GM19395 (cell line): Measurements from ENCODE around the gene ATP5F1B.
"Not testable (repeated sequence)": the region's sequence is repeated elsewhere in the genome, so short reads cannot be mapped to it uniquely, and the experiment has no call there.

ENCODE experiments used
- ATAC-seq: cut with Tn5 transposase; IDR thresholded peaks from one replicate; pipeline ENCODE4 v1.9.1; 2021; ENCODE audit warnings: mild to moderate bottlenecking, moderate library complexity; ENCODE audit not compliant: unreplicated experiment

The ATP5F1B gene

DNA sequence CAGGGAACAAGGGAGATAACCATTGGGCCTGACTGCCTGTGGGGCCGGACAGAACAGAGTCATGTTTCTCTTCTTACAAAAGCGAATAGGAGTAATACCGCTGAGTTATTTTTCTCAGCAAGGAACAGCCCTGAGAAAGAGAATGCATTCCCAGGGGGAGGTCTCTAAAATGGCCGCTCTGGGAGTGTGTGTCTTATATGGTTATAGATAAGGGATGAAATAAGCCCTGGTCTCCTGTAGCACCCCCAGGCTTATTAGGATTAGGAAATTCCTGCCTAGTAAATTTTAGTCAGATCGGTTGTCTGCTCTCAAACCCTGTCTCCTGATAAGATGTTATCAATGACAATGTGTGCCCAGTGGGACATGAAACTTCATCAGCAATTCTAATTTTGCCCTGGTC is 8.0 kb upstream of the ATP5F1B start:
- not testable (repeated sequence) for ATAC-seq

DNA sequence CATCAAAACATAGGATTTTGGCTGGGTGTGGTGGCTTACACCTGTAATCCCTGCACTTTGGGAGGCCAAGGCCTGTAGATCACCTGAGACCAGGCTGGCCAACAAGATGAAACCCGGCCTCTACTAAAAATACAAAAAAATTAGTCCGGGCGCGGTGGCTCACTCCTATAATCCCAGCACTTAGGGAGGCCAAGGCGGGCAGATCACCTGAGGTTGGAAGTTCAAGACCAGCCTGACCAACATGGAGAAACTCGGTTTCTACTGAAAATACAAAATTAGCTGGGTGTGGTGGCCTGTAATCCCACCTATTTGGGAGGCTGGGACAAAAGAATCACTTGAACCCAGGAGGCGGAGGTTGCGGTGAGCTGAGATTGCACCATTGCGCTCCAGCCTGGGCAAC is 2.2 kb upstream of the ATP5F1B start:
- ATAC-seq, result not testable (repeated sequence)

DNA sequence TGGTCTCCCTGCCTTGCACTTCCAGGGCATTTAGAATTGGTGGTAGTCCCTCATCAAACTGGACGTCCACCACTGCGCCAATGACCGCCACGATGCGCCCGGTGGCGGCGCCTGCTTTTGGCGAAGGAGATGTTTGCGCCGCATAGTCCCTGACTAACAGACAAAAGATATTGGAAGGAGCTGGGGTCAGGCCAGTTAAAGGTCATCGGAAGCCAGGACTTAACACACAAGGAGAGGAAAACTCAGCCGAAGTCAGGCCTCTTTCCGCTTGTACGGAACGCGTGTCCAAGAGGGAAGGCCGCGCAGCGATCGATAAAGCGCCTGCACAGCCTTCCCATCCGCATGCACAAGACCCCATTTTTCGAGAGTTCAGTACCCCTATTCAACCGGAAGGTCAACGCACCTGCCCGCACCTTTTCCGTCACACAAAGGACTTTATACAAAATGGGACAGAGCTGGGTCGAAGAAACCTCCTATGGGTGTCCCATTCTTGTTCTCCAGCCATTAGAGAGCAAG is 525 bp downstream of the ATP5F1B start:
- no peak for ATAC-seq

DNA sequence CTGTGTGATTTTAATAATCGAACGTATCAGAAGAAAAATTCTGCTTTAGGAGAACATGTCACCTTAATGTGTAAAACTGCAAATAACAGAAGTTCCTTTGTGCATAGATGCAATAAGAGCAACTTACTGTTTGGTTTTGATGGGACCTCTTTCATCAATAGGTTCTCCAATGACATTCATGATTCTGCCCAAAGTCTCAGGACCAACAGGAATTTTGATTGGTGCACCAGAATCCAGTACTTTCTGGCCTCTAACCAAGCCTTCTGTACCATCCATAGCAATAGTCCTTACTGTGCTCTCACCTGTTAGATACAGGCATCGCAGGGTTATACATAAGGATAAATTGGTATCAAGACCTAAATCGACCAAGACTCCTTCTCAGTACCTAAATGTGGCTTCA is 1.1 kb downstream of the ATP5F1B start:
- no peak for ATAC-seq

DNA sequence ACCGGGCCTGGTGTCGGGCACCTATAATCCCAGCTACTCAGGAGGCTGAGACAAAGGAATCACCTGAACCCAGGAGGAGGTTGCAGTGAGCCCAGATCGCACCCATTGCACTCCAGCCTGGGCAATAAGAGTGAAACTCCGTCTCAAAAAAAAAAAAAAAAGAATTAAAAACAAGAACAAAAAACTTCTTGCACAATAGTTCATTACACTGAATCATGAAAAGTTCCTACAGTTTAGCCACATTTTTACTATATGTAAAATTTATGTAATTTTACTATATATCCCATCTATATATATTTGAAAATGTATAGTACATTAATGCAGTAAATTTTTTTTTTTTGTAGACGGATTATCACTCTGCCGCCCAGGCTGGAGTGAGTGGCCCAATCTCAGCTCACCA is 4.6 kb downstream of the ATP5F1B start:
- ATAC-seq, result no peak

DNA sequence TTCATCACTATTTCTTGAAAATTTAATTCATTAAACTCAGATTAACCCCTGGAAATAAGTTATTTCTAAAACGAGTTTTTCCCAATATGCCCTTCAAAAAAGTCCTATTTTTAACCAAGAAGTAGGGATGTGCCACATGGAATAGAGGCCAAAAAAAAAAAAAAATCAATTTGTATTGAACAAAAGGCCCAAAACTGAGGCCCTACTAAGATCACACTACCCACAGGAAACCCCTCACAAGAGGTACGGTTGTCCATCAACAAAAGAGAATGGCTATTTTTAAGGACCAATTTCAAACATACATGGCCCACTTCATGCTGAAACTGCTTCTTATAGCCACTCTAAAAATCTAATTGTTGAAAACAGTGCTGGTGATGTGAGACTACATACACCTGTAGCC is 8.2 kb downstream of the ATP5F1B start:
- no peak for ATAC-seq

DNA sequence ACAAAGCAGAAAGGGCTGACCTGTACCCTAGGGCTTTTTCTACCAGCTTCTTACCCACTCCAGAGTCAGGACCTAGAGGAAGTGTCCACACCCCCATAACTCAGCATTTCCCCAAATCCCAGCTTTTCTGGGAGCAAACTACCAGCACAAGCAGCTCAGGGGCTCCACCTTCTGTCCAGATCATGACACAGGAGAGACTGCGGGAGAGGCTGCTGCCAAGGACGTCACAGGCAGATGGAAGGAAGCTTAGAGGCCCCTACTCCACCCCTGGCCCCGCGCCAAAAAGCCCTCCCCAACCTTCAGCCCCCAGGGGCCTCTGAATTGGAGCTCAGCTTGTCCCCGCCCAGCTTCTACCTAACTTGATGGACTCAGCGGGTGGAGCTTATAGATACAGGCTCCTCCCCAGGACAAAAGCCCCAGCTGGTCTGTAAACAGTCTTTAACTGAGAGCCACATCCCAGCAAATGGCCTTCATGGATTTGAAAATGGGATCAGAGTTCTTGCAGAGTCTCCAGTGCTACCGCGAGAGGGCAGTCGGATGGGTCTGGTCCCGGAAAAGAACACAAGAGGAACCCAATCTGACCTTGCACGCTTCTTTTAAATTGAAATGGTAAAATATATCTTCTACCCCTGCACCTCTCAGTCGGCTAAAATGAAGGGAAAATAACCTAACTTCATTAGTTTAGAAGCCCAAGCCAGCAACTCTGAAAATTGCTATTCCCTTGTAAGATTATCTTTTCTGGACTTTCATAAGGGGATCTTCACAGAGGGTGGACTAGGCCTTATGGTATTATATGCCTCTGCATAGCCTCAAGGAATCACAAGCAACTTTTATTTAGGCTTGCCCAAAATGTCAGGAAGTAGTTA is 8.9 kb downstream of the ATP5F1B start:
- peak; percentile 57 for ATAC-seq

DNA sequence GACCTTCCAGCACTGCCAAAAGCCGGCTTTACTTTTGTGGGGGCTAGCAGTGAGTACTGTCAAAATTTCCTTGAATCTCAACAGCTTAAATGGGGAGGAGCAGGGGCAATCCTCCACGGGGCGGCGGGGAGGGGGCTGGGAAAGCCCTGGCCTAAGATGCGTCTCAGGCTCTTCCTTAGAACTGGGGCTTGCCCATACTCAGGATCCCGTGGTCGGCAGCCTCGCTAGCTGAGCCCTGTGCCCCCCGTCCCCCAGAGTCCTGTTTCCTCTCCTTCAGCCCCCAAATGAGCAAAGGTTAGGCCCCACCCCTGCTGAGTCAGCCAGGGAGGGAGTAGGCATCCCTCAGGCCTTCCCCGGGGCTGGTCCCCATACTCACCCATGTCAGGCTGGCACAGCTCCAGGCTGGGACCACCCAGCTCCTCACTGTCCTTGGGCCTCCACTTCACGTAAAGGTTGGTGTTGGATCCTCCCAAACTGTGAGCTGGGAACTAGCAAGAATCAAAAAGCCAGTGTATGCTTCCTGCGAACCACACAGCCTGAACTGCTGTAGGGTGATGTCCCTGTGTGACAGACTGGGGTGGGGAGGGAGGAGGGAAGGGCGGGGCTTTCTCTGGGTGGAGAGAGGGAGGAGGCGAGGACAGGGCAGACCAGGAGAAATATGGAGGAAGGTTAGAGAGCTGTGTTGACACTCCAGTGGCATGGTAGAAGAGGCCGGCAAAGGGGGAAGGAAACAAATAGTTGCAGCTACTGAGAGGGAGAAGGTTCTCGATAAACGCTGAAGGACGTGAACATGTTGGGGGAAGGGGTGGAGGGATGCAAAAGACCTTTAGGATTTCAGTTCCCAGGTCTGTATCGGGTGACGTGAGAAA is 9.7 kb downstream of the ATP5F1B start:
- peak; percentile 52 for ATAC-seq

DNA sequence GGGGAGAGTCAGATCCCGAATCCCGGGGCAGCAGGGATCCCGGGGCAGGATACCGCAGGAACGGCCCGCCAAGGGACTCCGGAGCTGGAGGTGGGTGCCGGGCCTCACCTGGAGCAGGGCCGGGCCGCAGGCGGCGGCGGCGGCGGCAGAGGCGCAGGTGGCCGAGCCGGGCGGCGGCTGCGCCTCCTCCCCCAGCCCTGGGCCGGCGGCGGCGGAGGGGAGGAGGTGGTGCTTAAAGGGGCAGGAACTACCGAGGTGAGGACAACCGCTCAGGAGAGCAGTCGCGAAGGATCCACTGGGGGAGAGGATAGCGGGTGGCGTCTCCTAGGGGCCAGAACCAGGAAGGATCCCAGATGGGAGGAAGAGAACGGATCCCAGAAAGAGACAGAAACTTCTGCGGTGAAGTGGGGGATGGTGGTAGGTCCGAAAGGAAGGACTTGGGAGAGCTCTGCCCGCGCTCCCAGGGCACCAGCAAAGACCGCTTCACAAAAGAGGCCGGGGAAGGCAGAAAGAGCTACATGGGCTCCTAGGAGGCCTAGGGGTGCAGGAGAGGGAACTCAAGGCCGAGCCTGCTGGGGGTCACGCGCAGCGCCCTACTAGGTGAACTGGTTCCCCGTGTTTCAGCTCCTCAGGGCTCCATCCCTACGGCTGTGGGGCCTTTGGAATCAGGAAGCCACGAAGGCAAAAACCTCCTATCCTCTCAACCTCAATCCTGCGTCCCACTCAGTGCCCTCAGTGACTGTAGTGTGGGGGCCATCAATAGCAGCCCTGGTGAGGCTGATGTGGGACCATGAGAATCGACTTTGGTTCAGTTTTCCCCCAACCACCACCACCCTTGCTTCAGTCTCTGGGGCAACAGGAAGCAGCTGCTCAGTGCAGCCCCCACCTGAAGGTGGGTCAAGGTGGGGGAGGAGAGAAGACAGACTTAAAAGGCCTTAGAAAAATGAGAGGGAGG is 10.7 kb downstream of the ATP5F1B start:
- ATAC-seq, result peak; percentile 30

DNA sequence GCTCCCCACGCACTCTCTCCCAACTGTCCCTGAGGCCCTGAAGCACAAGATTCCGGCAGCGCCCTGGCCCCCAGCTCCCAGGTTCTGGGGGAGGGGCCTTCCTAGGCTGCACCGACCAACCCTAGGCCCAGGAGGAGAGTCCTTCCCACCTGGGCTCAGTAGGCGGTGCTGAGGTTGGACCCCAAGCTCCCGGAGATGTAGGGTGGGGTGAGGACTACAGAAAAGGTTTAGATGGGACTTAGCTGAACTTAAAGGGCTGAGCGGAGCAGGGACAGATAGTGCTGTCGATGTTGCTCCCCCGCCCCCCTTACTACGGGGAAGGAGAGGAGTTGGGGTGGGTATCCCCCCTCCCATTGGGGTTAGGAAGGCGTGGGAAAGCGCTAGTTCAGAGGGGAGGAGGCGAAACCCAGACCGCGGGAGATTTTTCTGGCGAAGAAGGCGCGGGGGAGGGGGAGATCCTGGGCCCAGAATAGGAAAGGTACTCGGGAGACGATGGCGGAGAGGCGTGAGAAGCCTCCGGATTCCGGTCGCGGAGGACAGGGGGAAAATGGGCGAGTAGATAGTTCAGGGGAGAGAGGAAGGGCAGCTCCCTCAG is 11.4 kb downstream of the ATP5F1B start:
- ATAC-seq, result no peak

DNA sequence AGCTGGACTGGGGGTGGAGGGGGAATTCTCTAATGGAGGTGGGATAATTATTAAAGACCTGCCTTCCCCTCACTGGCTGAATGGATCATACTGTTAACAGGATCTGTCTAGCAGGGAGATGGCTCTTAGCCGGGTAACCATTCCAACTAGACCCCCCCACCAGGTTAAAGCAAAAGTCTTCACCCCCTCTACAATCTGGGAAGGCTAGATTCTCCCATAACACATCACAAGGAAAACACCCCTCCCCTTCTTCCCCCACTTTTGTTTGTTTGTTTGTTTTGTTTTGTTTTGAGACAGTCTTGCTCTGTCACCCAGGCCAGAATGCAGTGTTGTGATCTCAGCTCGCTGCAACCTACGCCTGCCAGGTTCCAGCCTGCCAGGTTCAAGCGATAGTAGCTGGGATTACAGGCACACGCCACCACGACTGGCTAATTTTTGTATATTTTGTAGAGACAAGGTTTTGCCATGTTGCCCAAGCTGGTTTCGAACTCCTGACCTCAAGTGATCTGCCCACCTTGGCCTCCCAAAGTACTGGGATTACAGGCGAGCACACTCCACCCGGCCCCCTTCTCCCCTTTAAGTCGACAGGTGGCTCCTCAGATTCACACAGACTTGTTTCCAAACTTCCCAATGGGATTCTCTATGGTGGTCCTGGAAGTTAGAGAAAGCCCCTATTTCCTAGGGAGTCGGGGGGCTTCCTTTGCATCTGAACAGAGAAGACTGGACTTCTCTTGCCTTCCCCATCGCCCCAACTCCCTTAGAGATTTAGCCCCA is 12.1 kb downstream of the ATP5F1B start:
- no peak for ATAC-seq

DNA sequence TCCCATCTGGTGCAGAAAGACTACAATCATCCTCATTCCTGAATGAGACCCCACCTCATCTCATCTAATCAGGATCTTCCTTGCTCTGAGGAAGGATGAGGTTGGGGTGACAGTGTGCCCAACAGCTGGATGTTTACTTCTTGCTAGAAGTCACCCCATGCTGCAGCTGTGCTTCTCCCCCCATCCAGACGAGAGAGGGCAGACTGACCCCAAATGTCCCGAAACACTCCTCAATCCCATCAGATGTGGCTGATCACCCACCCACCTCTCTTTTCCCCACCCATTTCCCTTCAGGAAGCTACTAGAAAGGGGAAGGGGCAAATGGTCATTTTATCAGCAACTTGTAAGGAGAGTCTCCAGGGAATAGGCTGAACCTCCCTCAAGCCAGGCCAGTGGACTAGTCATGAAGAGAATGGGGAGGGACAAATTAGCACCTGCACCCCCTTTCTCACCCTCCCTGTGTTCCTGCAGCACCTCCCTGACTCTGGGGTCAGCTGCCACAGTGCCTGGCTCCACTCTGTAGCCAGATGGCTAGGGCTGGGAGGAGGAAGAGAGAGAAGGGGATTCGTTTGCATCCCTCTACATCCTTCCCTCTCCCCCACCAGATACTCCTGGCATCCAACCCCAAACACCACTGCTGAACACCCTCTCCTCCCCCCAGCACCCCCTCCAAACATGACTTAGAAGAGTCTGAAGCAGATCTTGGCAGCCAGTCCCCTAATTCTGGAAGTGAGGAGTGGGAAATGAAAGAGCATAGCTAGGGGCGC is 12.9 kb downstream of the ATP5F1B start:
- no peak for ATAC-seq

DNA sequence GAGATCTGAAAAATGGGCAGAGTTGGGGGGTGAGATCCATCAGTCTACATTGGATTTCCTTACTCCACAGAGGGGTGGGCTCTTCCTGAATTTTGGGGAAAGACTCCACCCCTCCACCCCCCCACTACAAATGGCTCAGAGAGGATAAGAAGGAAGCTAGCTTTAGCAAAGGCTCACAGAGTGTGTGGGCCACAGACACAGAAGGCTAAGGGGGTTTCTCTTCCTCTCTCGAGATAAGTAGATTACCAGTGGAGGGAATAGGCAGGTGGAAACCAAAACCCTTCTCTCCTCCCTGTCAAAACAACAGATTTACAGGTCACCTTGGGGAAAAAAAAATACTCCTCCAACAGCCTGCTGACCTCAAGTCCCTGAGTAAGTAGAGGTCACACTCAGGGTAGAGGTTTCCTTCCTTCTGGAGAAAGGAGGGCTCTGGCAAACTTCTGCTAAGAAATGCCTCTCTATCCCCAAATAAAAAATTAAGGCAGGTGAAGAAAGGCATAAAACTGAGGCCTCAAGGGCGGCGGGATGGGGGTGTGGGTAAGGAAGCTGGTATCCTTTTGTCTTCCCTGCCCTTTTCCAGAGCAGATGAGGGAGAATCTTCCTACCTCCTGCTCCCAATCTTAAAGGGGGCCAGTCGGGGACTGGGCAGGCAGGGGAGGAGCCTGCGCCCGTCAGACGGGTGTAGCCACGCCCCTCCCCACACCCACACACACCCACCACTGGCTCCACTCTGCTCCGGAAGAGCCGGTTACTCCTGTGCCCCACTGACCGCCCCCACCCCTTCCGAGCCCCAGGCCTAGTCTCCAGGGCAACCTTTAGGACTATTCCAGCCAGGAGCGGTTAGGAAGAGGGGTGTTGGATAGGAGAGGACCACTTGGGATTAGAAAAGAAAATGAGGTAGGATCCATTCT is 13.7 kb downstream of the ATP5F1B start:
- ATAC-seq, result peak; percentile 23

DNA sequence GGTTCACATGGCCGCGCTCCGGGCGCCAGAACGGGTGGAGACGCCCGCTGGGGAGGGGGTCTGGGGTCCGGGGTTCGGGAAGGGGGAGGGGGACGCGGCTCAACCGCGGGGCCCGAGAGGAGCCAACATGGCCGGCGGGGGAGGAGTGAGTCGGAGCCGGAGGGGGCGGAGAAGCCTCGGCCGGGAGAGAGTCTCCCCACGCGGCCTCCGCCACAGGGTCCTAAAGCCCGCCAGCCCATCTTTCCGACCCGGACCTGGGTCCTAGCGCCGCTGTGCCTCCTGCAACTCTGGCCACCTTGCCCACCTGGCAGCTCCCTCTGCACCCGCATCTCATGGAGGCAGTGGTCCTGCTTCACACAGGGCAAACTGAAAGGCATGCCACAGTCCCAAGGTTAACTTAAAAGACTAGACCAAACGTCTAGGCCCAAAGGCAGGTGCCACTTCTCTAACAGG is 15.6 kb downstream of the ATP5F1B start, which contains the start of gene BAZ2A:
TSS of gene BAZ2A (minus strand) at position 147 of the 453 bp plus-strand sequence. CDS start 12,796 bp downstream, outside the sequence.
- ATAC-seq, result peak; percentile 62

DNA sequence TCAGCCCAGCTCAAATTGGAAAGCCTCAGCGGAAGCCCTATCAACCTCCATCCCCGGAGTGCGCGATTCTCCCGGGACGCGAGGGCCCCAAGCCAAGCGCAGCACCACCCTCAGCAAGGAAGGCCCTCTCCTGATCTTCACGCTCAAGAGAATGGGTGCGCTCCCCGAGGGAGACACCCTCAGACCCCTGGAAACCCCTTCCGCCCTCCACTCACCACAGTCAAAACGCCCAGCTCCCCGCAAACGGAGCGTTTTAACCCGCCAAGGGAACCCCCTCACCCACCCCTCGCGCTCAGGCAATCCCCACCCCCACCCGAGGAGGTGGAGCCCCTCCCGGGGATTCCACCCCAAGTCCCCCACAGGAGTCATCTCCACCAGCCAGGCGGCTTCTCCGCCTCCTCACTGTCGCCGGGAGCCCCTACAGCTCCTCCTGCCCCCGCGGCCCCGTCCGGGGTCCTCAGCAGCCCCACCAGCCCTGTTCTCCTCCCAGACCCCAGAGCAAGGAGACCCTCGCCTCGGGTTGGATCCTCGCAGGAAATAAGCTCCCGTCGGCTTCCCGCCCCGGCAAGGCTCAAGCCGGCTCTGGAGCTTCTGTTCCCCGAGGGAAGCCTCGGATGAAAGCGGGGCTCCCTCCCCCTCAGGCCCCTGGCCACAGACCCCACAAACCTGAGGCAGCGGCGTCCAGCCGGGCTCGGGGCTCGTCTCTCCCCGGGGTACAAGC is 16.2 kb downstream of the ATP5F1B start:
- peak; percentile 3 for ATAC-seq

DNA sequence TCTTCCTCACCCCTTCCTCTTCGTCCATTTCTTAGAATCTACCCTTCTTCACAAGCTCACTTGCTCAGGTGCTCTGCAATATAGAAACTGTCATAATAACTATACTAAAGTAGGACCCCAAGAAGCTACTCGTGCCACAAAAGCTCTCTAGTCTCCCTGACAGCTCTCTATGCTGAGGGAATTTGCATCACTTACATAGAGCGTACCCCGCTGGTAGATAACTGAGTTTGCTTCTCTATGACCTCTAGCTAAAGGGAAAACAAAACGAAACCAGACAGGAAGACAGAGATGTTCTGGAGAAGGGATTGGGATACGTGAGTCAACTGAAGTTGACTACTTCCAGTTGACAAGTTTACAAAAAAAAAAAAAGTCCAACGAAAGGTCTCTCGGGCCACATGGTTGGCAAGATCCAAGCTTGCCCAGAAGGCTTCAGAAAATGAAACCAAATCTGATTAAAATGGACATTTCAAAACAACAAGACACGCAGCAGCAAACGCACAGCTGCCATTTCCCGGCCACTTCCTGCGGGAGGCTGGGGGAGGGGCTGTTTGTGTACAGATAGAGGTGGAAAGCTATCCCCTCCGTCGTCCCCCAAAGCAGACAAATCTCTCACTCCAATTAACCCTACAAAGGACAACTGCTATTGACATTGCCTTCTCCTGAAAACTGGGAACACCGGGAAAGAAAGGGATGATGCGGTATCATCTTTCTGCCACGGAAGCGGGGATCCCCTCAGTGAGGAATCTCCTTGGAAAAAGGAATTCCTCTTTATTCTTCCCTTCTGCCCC is 16.9 kb downstream of the ATP5F1B start:
- peak; percentile 29 for ATAC-seq
